SH-SY5Y (cell line): ENCODE measurements around the gene FUT7.

Source experiments
- GATA2 ChIP-seq: IDR thresholded peaks from 2 replicates; pipeline ENCODE4 v1.6.1; 2011; ENCODE audit warnings: mild to moderate bottlenecking, low read depth, low read length
- GATA3 ChIP-seq: IDR thresholded peaks from 2 replicates; pipeline ENCODE4 v1.6.1; 2011; ENCODE audit warnings: low read depth, mild to moderate bottlenecking, low read length, moderate library complexity

DNA sequence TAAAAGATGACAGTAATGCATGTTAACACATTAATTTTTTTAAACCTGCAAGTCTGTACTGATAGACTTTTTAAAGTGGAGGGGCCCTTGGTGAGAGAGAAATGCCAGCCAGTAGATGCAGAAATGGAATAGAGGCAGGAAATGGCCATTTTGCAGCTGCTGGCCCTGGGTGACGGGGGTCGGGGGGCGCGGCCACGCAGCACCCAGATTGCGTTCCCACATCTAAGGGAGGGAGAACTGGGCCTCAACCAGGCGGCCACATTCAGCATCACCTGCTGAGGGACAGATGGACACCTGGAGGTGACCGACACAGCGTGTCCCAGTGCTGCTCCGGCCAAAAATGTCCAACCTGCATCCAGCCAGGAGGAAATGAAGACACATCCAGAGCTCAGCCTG is 29.2 kb downstream of the FUT7 start:
- TF ChIP-seq GATA2 (no peak), GATA3 (no peak)
